Measurements from ENCODE around the gene TTC9B.

TTC9B gene

GRCh38 chr19:40235238-40236025 lies 17.2 kb upstream of the TTC9B start:
- no peak overlapping the region for H3K9ac ChIP-seq (ENCODE audit: low read depth, low read length)
- DNase-seq (no peak), ATAC-seq (ENCODE audit: insufficient read depth, low read depth) (no peak)
- TF ChIP-seq EZH2 (IDR thresholded peaks at IDR 0.05; ENCODE audit: borderline replicate concordance, low read depth, low read length, severe bottlenecking), result no peak
- peak; percentile 52 for TF ChIP-seq CTCF (IDR thresholded peaks at IDR 0.05; ENCODE audit: borderline replicate concordance, extremely low read depth, low read length, poor library complexity, severe bottlenecking)
- H3K4me2 ChIP-seq (ENCODE audit: insufficient read depth, low read length), result no peak overlapping the region
- H4K20me1 ChIP-seq (ENCODE audit: insufficient read depth, low read length), result peaks cover 18% of the 10 kb centered on the region
- H3K79me2 ChIP-seq (ENCODE audit: insufficient read depth, low read length), result no peaks in the 10 kb centered on the region
- H3K27me3 ChIP-seq (ENCODE audit: insufficient read depth, low read length, poor library complexity), result no peaks in the 10 kb centered on the region
- no peaks in the 10 kb centered on the region for H3K9me3 ChIP-seq (ENCODE audit: insufficient read depth, low read length, severe bottlenecking)
- no peak overlapping the region for H3K27ac ChIP-seq (ENCODE audit: low read length)
- no peak overlapping the region for H3K4me3 ChIP-seq (ENCODE audit: low read depth in 1 of 2, low read length in 2 of 2)
- no peak overlapping the region for H2AFZ ChIP-seq (ENCODE audit: low read depth, low read length)
- H3K4me1 ChIP-seq (ENCODE audit: insufficient read depth, low read length), result no peaks in the 10 kb centered on the region
- peaks cover 79% of the 10 kb centered on the region for H3K36me3 ChIP-seq (ENCODE audit: insufficient read depth, low read length)

- no peak for ATAC-seq (ENCODE audit: insufficient read depth, low read depth)
- Histone ChIP-seq H3K9me3 (ENCODE audit: insufficient read depth, low read length, severe bottlenecking) (no peaks in the 10 kb centered on the region), H3K27me3 (ENCODE audit: insufficient read depth, low read length, poor library complexity) (no peaks in the 10 kb centered on the region), H3K4me3 (ENCODE audit: low read depth in 1 of 2, low read length in 2 of 2) (no peak overlapping the region), H3K4me1 (ENCODE audit: insufficient read depth, low read length) (no peaks in the 10 kb centered on the region), H4K20me1 (ENCODE audit: insufficient read depth, low read length) (peaks cover 15% of the 10 kb centered on the region), H3K36me3 (ENCODE audit: insufficient read depth, low read length) (peaks cover 71% of the 10 kb centered on the region), H3K9ac (ENCODE audit: low read depth, low read length) (no peak overlapping the region), H3K4me2 (ENCODE audit: insufficient read depth, low read length) (no peak overlapping the region), H3K27ac (ENCODE audit: low read length) (no peak overlapping the region), H2AFZ (ENCODE audit: low read depth, low read length) (no peak overlapping the region), H3K79me2 (ENCODE audit: insufficient read depth, low read length) (no peaks in the 10 kb centered on the region)
- TF ChIP-seq EZH2 (IDR thresholded peaks at IDR 0.05; ENCODE audit: borderline replicate concordance, low read depth, low read length, severe bottlenecking) (no peak), CTCF (IDR thresholded peaks at IDR 0.05; ENCODE audit: borderline replicate concordance, extremely low read depth, low read length, poor library complexity, severe bottlenecking) (no peak)
- no peak for DNase-seq
Observed at GRCh38 chr19:40234429-40235237, 16.4 kb upstream of the TTC9B start.

- Histone ChIP-seq H3K79me2 (ENCODE audit: insufficient read depth, low read length) (no peaks in the 10 kb centered on the region), H2AFZ (ENCODE audit: low read depth, low read length) (no peak overlapping the region), H3K36me3 (ENCODE audit: insufficient read depth, low read length) (peaks cover 64% of the 10 kb centered on the region), H3K27me3 (ENCODE audit: insufficient read depth, low read length, poor library complexity) (no peaks in the 10 kb centered on the region), H3K27ac (ENCODE audit: low read length) (no peak overlapping the region), H3K4me1 (ENCODE audit: insufficient read depth, low read length) (no peaks in the 10 kb centered on the region), H3K4me2 (ENCODE audit: insufficient read depth, low read length) (no peak overlapping the region), H3K9ac (ENCODE audit: low read depth, low read length) (no peak overlapping the region), H3K9me3 (ENCODE audit: insufficient read depth, low read length, severe bottlenecking) (no peaks in the 10 kb centered on the region), H4K20me1 (ENCODE audit: insufficient read depth, low read length) (peaks cover 14% of the 10 kb centered on the region), H3K4me3 (ENCODE audit: low read depth in 1 of 2, low read length in 2 of 2) (no peak overlapping the region)
- no peak for DNase-seq
- ATAC-seq (ENCODE audit: insufficient read depth, low read depth), result no peak
- no peak for TF ChIP-seq CTCF (IDR thresholded peaks at IDR 0.05; ENCODE audit: borderline replicate concordance, extremely low read depth, low read length, poor library complexity, severe bottlenecking)
- TF ChIP-seq EZH2 (IDR thresholded peaks at IDR 0.05; ENCODE audit: borderline replicate concordance, low read depth, low read length, severe bottlenecking), result no peak
Observed at GRCh38 chr19:40233811-40234389, 15.7 kb upstream of the TTC9B start.

Data from DND-41 (cell line).